Activated CD4-positive, alpha-beta T cell treated with anti-CD3 and anti-CD28 coated beads, Interleukin-2, amount 50 U/mL, for 4 hours (primary cell): ENCODE measurements around the gene XYLT1.

Experiments used
- DNase-seq, 2 experiments: peaks; one replicate each; pipeline ENCODE4 v3.0.0-alpha.2; 2020

Gene XYLT1

GRCh38 chr16:17369421-17370222, 101.1 kb downstream of the XYLT1 start:
- peak; percentile 44 to 47 for DNase-seq

GRCh38 chr16:17368951-17369350, 101.8 kb downstream of the XYLT1 start:
- no peak for DNase-seq

GRCh38 chr16:17368446-17368845, 102.3 kb downstream of the XYLT1 start:
- DNase-seq: no peak

DNA sequence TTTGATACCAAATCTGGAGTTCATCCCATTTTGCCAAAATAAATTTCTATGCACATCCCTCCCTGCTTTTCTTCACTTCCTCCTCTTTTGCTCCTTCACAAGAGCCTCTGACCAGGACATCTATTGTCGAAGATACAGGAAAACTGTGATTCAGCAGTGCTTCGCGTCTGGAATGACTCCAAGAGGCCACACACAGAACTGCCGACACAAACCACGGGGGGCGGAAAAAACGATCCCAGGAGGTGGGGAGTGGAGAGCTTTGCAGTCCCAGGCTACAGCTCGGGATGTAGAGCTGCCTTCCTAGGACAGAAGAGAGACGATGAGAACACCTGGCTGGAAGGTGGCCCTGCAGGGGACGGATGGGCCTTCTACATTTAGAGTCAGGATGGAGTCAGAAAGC, 102.8 kb downstream of the XYLT1 start:
- DNase-seq: no peak

DNA sequence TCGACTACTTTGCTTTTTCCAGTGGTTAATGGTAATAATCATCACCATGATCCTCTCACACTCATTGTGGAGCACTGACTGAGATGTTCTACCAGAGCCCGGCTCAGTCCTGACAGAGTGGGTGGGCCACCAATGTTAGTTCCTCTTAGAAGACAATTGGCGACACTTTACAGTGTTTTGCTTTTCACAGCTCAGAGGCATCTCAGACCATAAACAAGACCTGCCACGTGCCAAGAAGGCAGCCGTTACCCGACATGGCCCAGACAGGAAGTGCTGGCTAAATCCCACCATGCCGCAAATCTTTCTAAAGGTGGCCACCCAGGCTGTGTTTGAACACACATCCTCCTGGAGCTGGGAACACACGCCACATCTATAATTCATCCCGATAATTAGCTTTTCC, 103.7 kb downstream of the XYLT1 start:
- DNase-seq: no peak

- no peak for DNase-seq
These were observed 104.3 kb downstream of the XYLT1 start for GRCh38 chr16:17366299-17366961.

DNA sequence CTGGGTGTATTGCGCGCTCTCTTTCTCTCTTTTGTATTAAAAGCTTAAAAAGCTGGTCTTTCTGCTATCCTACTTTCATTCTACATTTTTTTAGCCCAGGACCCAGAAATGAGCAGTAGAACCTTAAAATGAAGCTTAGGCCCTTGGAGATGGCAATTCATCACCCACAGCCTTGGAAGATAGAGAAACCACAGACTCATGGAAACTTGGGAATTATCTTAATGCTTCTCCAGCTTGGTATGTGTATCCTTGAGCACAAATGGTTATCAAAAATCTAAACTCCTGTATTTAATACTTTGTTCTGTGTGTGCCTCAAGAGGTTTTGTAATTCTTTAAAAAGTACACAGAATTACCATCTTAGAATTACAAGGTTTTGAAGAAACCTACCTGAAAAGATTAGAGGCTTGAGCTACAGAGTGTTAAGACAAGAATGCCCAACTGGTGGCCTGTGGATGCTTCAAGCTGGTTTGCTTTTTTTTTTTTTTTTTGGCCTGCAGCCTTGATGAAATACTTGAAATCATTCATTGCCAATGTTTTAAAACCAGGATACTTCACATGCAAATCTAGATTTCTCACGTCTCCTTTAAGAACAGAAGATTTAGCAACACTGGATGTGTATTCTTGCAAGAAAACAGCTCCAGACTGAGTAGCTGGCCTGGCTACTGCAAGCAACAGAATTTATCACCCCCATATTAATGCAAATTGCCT, 105.0 kb downstream of the XYLT1 start:
- no peak for DNase-seq

DNA sequence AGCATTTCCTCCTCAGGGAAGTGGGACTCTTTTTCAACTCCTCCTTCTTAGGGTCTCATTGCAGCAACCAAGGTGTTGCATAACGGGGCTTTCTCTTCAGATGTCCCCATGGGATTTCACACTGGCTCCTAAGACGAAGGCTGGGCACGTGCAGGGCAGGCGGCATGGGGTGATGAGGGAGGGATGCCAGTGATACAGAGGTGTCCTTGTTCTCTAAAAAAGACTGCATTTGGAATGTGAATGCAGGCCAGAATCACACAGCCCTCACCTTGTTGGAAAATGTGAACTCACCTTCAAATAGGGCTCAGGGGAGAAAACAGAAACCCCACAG, 105.6 kb downstream of the XYLT1 start:
- DNase-seq: no peak

- DNase-seq: peak in 1 of 2 experiments; percentile 41
These were observed 106.2 kb downstream of the XYLT1 start for GRCh38 chr16:17364319-17365210.

DNA sequence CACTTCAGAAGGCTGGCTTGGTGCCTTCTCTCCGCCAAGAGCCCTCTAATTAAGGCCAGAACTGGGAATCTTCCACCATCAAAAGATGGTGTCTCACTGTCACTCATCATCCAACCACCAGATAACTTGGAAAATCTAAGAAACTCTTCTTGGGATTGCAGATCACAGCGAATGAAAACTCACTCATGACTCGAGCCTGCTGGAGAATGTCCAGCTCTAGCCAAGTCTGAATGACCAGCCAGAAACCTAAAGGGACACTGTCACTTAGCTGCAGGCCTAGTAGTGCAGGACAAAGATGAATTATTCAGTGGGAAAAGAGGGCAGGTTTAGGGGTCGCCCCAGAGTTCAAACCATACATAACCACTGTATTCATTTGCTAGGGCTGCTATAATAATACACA, 107.8 kb downstream of the XYLT1 start:
- no peak for DNase-seq

DNA sequence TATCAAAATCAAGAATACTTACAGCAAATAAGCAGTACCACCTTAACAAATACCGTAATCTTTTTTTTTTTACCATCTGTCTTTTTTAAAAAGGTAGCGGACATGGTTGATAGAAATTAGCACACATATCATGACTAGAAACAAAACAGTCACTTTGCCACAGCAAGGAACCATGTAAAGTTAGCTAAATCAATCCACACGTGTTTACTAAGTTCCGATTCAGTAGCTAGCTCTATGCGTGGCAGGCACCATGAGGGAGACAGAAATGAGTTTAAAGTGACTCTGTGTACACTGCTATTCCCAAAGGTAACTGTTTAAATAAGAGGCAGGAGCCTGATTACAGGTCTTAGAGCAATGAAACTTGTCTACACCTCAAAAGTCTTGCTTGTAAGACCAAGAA, 108.6 kb downstream of the XYLT1 start:
- DNase-seq: no peak

GRCh38 chr16:17360693-17361122, 110.1 kb downstream of the XYLT1 start:
- DNase-seq: no peak

DNA sequence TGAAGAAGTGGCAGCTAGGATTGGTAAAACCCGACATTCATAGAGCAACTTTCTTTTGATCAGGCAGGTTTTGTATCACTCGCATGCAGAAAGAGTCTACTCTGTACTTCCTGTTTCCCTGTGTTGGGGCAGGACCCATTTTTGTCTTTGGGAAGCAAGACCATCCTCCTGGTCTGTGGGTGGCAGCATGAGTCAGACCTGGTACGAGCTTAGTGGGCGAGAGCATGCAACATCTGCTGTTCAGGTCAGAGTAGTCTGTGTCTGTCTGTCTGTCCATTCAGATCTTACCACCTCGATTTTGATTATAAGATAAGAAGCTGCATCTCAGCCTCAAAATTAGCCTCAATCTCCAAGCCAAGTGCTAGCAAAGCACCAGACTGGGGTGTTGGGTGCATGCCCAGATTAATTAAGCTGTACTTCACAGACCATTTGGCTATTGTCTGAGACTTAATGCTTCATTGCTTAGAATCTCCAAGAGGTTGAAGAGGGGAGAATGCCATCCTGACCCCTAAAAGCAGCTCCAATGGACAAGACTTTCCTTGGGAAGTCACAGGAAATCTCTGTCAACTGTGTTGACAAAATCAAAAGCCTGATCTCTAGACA, 110.9 kb downstream of the XYLT1 start:
- peak; percentile 43 to 50 for DNase-seq

DNA sequence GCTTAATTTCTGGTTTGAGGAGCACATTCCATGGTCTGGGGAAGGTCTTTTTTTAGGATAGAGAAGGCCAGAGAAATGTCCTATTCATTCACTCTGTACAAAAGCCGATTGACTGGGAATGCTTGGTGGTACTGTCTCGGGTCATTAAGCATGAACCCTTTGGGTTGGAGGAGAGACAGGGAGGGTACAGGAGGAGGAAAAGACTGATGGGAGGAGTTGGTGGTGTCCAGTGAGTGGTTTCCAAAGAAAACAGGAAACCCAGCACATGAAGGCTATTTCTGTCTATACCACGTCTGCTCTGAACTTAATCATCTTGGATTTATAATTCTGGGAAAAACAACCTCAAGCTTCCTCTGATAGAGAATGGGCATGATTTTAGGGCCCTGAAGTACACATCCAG, 111.9 kb downstream of the XYLT1 start:
- DNase-seq: no peak

GRCh38 chr16:17358355-17358754, 112.4 kb downstream of the XYLT1 start:
- DNase-seq: no peak

- DNase-seq: no peak
These were observed 113.3 kb downstream of the XYLT1 start for GRCh38 chr16:17357307-17358062.

DNA sequence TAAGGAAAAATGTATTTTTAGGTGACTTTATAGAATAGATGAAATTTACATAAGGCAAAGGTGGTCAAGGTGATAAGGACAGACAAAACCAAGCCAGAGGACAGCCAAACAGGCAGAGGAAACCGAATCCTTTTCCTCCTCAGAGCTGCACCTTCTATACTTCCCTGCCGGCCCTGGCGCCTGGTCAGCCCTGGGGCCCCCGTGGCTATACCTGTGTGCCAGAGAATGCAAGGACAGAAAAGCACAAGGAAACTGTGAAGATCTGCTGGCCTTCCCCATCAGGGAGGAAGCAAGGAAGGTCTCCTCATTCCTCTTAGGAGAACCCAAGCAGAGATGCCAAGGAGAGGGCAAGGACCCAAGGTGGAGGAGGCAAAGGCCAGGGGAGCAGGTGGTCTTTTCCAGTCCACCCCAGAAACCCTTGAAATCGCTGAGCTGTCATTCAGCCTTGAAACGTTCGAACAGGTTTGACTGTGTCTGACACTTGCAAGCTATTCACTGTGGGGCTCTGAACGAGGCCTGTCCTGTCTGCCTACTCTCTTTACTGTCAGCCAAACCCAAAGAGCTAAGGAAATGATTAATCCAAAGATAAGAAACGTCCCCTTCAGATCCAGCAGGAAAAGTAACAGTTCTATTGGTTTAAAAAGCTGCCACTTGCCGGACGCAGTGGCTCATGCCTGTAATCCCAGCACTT, 114.4 kb downstream of the XYLT1 start:
- DNase-seq: no peak

GRCh38 chr16:17354685-17355084, 116.1 kb downstream of the XYLT1 start:
- no peak for DNase-seq

DNA sequence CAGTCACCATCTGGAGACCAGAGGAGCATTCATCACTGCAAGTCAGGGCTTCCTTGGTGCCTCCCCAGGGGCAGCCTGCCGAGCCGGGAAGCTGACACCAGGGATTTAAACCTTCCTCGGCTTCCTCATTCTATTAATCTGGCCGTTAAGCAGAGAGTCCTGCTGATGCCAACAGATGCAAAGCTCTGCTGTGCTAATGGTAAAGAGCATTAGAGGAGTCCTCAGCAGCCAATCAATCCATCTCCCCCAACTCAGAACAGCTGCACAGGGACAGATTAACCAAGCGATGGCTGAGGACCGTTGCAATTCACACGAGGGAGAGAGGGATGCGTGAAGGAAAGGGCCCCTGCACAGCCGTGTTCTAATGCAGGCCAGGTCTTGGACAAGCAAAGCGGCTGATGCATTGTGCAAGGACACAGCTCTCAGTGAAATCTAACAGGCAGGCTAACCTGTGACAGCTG, 116.6 kb downstream of the XYLT1 start:
- no peak for DNase-seq

- DNase-seq: no peak
These were observed 117.2 kb downstream of the XYLT1 start for GRCh38 chr16:17353561-17353960.

DNA sequence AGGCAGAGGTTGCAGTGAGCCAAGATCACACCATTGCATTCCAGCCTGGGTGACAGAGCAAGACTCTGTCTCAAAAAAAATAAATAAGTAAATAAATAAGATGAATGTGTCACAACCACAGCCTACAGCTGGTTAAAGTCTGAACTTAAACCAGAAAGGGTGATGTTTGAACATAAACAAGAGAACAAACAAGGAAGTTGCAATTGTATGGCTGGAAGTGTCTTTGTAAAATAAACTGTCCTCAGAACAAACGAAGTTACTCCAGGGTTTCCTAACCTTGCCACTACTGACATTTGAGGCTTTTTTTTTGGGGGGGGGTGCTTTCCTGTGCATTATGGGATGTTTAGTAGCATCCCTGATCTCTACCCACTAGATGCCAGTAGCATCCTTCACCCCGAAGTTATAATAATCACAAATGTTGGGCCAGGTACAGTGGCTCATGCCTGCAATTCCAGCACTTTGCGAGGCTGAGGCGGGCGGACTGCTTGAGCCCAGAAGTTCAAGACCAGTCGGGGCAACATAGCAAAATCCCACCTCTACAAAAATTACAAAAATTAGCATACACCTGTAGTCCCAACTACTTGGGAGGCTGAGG, 119.2 kb downstream of the XYLT1 start:
- no peak for DNase-seq
